ENCODE data around the gene MTF2. TPM values are rescaled to one million over a fixed set of nuclear protein-coding genes. Genes with fewer than 3 reads are reported as not detected.

The MTF2 gene
- total and polyA plus RNA-seq, 9 of the 15 experiments (the other 6 are each of a cell fraction or from before 2014, with no cell fraction given), result 29.3 to 124 (median 57.7) TPM

GRCh38 chr1:93087532-93087931, 8.4 kb downstream of the MTF2 start:
- Histone ChIP-seq H3K9me3 (replicated peaks; ENCODE audit: control insufficient read depth, insufficient read depth, low read depth, low read length) (peaks cover 19% of the 10 kb centered on the region), H3K27ac (ENCODE audit: extremely low read depth, low read depth, low read length) (no peak overlapping the region), H3K9me1 (ENCODE audit: control insufficient read depth, insufficient read depth, low read length) (no peaks in the 10 kb centered on the region), H4K20me1 (replicated peaks; ENCODE audit: control insufficient read depth, insufficient read depth, low read length) (no peaks in the 10 kb centered on the region), H3K4me2 (ENCODE audit: insufficient read depth, low read length) (no peak overlapping the region), H3K79me2 (ENCODE audit: control insufficient read depth, insufficient read depth, low read length) (peaks cover 97% of the 10 kb centered on the region), H3K9ac (ENCODE audit: insufficient read depth in 1 of 2, low read depth in 2 of 2, low read length in 2 of 2) (no peak overlapping the region), H3K4me1 (replicated peaks in 1 of 2; ENCODE audit: control insufficient read depth in 2 of 2, insufficient read depth in 2 of 2, low read length in 2 of 2) (no peaks in the 10 kb centered on the region), H3K27me3 (ENCODE audit: control insufficient read depth in 2 of 2, insufficient read depth in 2 of 2, low read length in 2 of 2) (no peaks in the 10 kb centered on the region), H3K4me3 (no peak overlapping the region), H3K36me3 (ENCODE audit: control insufficient read depth, insufficient read depth, low read length) (peaks cover 58% of the 10 kb centered on the region), H2AFZ (ENCODE audit: low read depth, low read length) (no peak overlapping the region)
- ChIA-PET CTCF (ENCODE audit: low intra/inter-chr PET ratio) (no interaction called here), POLR2A (no interaction called here)
- BruUV-seq (replicated peaks), result no TSS peak
- no peak for TF ChIP-seq RFX7 (CRISPR knock-in tag; IDR thresholded peaks at IDR 0.05)
- TF ChIP-seq EHMT2 (IDR thresholded peaks at IDR 0.05), result no peak
- TF ChIP-seq ETV1 (tag; conservative IDR thresholded peaks at IDR 0.05; ENCODE audit: low read depth), result no peak
- no peak for TF ChIP-seq MCM7 (IDR thresholded peaks at IDR 0.05)
- no peak for TF ChIP-seq NR0B1 (IDR thresholded peaks at IDR 0.05; ENCODE audit: partially characterized antibody)
- no peak for TF ChIP-seq CREB3 (tag; conservative IDR thresholded peaks at IDR 0.05; ENCODE audit: low read depth)
- no peak for TF ChIP-seq E2F8 (IDR thresholded peaks at IDR 0.05; ENCODE audit: low read depth, partially characterized antibody)
- TF ChIP-seq FOXA3 (CRISPR knock-in tag; conservative IDR thresholded peaks at IDR 0.05 in 1 of 2, IDR thresholded peaks at IDR 0.05 in 1 of 2), result no peak
- no peak for TF ChIP-seq E2F6 (IDR thresholded peaks at IDR 0.05; ENCODE audit: borderline replicate concordance in 1 of 2, extremely low read depth in 1 of 2, insufficient read depth in 1 of 2, insufficient read length in 1 of 2, low read depth in 1 of 2, low read length in 1 of 2, poor library complexity in 1 of 2, severe bottlenecking in 1 of 2)
- no peak for TF ChIP-seq ZNF280A (IDR thresholded peaks at IDR 0.05; ENCODE audit: low read depth, partially characterized antibody)
- no peak for TF ChIP-seq CHD1 (IDR thresholded peaks at IDR 0.05; ENCODE audit: low read length)
- TF ChIP-seq BACH1 (tag; IDR thresholded peaks at IDR 0.05), result no peak
- TF ChIP-seq CREM (IDR thresholded peaks at IDR 0.05; ENCODE audit: low read depth), result no peak
- no peak for TF ChIP-seq CBX8 (IDR thresholded peaks at IDR 0.05; ENCODE audit: borderline replicate concordance, extremely low read depth, low read depth, low read length, poor library complexity, severe bottlenecking)
- DNase-seq (ENCODE audit: extremely low read depth in 1 of 4, low spot score in 3 of 4), result no peak
- intact Hi-C loops (cut with micrococcal nuclease), result no loop called here
- FAIRE-seq, result no peak
- WGBS (ENCODE audit: insufficient coverage, low coverage, missing lambda C conversion rate), result 85% methylated on average over 2 of the region's 2 CpGs
- in situ Hi-C loops (cut with MboI), result no loop called here
- ATAC-seq, result no peak

All from K562 (cell line).